GM04504 (cell line): ENCODE measurements around the gene ST3GAL4.
A peak's percentile ranks its signal among the peaks of the same experiment; 100 is the strongest.
"Not testable (repeated sequence)": the region's sequence is repeated elsewhere in the genome, so short reads cannot be mapped to it uniquely, and the experiment has no call there.

ENCODE experiments used
- DNase-seq: peaks from one replicate; pipeline ENCODE4 v3.0.0-alpha.2; 2012; ENCODE audit warnings: low read depth

ST3GAL4 gene, protein sequence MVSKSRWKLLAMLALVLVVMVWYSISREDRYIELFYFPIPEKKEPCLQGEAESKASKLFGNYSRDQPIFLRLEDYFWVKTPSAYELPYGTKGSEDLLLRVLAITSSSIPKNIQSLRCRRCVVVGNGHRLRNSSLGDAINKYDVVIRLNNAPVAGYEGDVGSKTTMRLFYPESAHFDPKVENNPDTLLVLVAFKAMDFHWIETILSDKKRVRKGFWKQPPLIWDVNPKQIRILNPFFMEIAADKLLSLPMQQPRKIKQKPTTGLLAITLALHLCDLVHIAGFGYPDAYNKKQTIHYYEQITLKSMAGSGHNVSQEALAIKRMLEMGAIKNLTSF

DNA sequence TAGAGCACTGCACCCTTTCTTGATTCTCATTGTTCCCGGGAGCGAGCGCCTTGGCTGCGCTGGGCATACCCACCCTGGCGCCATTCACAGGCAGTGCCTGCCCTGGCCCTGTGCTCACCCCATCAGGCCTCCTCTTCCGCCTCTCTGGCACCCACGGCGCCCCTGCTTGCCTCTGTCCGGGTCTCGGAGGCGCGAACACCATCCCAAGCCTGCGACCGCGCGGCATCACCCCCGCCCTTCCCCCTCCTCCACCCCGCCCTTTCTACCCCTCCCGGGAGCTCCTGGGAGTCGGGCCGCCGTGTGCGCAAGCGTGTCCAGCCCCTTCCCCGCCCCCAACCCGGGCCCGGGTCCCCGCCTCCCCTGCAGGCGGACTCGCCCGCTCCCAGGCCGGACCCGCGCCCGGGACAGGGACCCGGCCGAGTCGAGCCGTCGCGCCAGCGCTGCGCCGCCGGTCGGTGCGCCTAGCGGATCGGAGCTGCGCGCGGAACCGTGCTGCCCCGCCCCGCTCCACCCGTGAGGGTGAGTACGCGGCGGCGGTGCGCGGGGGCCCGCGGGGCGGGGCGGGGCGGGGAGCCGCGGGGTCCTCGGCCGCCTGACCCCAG is at the start of gene ST3GAL4:
TSS of gene ST3GAL4 (plus strand) at position 363 of the 602 bp plus-strand sequence. CDS start 50,470 bp downstream, outside the sequence.
- no peak for DNase-seq

GRCh38 chr11:126305699-126306098 is 49.8 kb upstream of the ST3GAL4 start:
- no peak for DNase-seq

DNA sequence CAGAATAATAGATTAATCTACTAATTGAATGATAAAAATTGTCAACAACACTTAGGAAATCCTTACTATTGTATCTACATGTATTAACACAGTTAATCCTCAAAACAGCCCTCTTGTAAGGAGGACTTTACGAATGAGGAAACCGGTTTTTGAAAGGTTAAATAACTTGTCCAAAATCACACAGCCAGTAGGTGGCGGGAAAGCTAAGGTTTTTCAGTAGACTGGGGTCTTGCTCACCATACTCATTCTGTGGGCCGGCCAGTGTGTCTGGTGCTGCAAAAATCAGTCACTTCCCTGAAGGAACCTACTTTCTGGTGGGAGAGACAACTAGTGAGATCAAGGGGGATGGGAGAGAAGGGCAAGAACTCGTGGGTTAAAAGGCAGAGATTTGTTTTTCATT is 47.8 kb upstream of the ST3GAL4 start:
- DNase-seq = no peak

GRCh38 chr11:126308271-126308671 is 47.2 kb upstream of the ST3GAL4 start:
- DNase-seq = no peak

- not testable (repeated sequence) for DNase-seq
Observed at GRCh38 chr11:126308771-126309170, 46.7 kb upstream of the ST3GAL4 start.

DNA sequence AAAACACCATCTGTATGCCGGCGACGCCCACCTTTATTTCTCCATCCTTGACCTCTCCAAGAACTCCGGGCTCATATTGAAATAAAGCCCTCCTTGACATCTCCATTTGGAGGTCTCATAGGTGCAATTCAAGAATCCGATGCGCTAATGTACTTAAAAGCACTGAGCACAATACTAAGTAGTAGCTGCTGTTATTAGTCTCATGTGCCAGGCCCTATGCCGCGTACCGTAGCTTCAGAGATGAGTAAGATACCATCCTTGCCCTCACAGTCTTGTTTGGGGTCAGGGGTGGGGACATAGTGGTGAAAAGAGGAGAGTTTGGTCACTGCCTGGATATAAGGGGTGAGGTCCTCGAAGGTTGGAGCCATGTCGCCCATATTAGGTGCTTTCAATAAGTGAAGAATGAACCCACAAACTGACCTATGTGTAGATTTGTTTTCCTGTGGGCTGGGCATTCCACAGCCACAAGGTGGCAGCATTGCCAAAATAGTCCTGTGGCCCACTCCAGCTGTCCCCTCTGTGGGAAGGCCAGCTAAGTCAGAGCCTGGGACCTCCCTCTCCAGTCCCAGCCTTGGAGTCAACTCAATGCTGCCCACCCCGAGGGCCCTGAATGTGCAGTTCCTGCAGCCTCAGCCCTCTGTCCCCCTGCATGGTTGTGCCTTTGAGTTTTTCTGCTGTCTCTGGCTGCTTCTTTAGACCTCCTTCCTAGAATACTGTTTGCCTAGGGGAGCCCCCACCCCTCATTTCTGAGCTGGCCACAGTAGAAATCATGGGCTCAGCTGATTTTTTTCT is 45.1 kb upstream of the ST3GAL4 start:
- DNase-seq = peak; percentile 58

DNA sequence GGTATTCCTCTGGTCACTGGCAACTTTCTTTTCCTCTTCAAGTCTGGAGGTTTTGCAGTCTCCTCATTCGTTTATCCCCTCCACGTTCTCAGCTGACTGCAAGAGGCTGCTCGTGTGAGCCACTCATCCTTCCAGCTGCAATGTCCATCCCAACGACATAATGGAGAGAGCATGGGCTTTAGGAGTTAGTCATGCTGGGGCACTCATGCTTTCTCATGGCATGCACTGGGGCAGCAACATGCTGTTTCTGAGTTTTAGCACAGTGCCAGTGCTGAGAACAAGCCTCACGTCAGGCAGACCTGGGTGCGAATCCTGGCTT is 44.5 kb upstream of the ST3GAL4 start:
- no peak for DNase-seq

DNA sequence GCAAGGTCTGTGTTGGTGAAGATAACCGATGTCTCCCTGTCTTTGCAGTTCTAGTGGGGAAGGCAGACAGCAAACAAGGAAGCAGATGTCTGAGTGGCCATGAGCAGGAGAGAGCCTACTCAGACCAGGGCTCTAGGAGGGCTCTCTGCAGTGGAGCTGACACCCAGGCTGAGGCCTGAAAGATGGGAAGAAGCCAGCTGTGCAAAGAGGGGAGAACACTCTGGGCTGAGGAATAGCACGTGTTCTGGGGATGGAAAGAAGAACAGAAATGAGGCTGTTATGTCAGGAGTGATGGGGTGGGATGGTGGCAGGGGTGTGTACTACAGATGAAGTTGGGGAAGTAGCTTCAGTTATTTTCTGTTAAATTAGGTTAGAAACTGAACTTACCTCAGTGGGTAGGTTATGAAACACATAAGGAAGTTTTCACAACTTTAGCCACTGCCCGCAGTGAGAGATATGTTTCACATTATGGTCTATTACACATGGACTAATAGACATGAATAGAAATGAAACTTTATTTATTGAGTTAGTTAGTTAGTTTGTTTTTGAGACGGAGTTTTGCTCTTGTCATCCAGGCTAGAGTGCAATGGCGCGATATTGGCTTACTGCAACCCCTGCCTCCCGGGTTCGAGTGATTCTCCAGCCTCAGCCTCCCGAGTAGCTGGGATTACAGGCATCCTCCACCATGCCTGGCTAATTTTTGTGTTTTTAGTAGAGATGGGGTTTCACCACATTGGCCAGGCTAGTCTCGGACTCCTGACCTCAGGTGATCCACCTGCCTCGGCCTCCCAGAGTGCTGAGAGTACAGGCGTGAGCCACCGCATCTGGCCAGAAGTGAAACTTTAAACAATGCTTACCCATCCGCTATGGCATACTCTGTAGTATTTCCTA is 43.8 kb upstream of the ST3GAL4 start:
- DNase-seq = no peak

- DNase-seq = no peak
Observed at GRCh38 chr11:126312961-126313360, 42.5 kb upstream of the ST3GAL4 start.

DNA sequence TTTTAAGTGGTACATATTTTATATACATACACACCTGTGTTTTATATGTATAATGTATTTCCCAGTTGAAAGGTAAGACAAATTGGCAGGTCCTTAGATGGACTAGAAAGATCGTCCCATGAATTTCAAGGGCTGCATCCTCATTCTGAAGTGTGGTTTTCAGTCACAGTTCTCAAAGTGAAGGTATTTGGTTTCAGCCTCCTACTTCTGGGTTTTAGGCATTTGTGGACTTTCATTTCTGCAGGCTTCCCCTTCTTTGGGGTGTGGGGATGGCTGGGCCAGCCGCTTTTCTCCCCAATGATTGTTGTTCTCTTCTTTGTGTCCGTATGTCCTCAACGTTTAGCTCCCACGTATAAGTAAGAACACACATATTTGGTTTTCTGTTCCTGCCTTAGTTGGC is 41.7 kb upstream of the ST3GAL4 start:
- no peak for DNase-seq

- DNase-seq = no peak
Observed at GRCh38 chr11:126317432-126317755, 38.1 kb upstream of the ST3GAL4 start.

- peak; percentile 75 for DNase-seq
Observed at GRCh38 chr11:126317756-126318573, 37.5 kb upstream of the ST3GAL4 start.

DNA sequence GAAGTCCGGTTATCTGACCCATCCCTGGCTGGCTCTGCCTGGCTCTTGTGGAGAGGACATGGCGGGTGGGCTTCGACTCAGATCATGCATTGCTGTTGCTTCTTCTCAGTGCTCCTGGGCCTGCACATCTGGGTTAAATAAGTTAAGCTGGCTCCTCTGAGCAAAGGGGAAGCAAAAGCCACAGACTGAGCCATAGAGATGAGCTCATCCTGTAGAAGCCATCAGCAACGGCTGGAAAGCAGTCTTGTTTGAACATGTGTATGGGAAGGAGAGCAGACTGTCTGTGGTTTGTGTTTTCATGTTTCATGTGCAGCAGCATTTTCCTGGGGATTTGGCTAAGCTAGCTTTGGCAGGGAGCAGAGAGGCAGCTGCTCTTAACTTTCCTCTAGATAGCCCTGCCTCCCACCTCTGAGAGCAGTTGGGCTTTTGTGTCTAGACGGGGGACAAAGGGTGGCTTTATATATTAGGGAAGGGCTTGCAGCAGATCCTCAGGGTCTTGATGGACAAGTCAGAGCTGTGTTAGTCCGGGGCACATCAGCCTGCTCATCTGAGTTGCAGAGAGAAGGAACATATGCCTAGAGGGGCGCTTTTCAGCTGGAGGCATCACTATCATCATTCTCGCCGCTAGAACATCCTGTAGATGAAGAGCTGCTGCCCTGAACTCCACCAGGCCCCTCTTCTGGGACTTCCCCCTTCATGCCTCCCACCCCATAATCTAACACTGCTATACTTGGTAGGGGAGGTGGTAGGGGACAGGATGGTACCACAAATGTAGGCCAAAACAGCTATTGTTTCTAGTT is 36.7 kb upstream of the ST3GAL4 start:
- peak; percentile 94 for DNase-seq

GRCh38 chr11:126319374-126319740 is 36.1 kb upstream of the ST3GAL4 start:
- DNase-seq = no peak

DNA sequence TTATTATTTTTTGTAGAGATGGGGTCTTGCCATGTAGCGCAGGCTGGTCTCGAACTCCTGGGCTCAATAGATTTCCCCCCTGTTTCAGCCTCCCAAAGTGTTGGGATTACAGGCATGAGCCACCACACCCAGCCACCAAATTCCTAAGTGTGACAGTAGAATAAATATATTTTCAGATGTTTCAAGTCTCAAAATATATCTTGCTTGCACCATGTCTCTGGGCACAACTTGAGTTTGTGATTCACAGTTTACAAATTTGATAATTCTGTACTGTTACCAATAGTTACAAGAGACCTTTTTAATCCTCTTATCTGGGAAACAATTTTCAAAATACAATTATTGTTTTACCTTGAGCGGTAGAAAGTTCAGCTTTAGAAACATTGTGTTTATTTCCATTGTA is 32.5 kb upstream of the ST3GAL4 start:
- DNase-seq = no peak

- DNase-seq = no peak
Observed at GRCh38 chr11:126327281-126328000, 28.0 kb upstream of the ST3GAL4 start.

DNA sequence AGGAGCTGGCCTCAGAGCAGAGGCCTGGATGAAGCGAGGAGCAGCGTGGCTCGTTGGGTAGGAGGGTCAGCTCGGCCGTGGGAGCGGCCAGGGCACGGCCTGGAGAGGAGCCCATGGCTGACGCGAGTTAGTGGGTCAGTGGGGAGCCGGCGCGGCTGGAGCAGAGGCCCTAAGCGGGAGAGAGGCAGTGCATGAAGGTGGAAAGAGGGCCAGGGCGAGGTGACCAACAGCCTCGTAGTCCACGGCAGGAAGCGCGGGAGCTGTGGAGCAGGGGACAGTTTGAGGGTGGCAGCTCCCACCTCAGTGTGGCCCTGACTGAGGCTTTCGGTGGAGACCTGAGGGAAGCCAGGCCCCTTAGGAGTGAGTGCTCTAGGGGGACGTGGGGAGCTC is 27.5 kb upstream of the ST3GAL4 start:
- DNase-seq = no peak

GRCh38 chr11:126328444-126328843 is 27.0 kb upstream of the ST3GAL4 start:
- no peak for DNase-seq

- DNase-seq = no peak
Observed at GRCh38 chr11:126328938-126329643, 26.4 kb upstream of the ST3GAL4 start.
